Body of pancreas (tissue), 4 donors: ENCODE measurements around the gene ATG4B.

Experiments used
- POLR2A ChIP-seq, 3 donors: fragments of 450-650 bp; IDR thresholded peaks; one replicate each; pipeline ENCODE4 v1.6.1; 2016; ENCODE audit warnings: antibody characterized with exemption in 3 of 3, mild to moderate bottlenecking in 2 of 3
- TF ChIP-seq, protein P1 (sequence below), 7 experiments: fragments of 450-650 bp in 4 of 7; fragments of 200-600 bp in 3 of 7; sonication (generic) in 3 of 7; IDR thresholded peaks; one replicate each; pipeline ENCODE4 v1.5.1; 2016 to 2019; ENCODE audit warnings: antibody characterized with exemption in 7 of 7

DNA sequence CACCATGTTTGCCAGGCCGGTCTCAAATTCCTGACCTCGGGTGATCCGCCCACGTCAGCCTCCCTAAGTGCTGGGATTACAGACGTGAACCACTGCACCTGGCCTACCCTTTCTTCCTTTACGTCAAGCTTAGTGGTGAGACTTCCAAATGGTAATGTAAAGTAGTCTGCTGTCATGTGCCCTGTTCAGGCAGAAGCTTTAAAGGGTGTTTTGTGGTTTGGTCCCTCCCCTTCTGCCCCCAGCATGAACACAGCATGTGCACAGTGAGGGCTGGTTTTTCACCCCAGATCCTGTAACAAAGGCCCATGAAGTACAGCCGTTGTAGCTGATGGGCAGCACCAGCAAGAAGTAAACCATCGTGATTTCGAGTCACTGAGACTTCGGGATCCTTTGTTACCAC lies 51.8 kb downstream of the ATG4B start:
- no peak for TF ChIP-seq POLR2A (IDR thresholded peaks at IDR 0.05)
- TF ChIP-seq, protein P1, sequence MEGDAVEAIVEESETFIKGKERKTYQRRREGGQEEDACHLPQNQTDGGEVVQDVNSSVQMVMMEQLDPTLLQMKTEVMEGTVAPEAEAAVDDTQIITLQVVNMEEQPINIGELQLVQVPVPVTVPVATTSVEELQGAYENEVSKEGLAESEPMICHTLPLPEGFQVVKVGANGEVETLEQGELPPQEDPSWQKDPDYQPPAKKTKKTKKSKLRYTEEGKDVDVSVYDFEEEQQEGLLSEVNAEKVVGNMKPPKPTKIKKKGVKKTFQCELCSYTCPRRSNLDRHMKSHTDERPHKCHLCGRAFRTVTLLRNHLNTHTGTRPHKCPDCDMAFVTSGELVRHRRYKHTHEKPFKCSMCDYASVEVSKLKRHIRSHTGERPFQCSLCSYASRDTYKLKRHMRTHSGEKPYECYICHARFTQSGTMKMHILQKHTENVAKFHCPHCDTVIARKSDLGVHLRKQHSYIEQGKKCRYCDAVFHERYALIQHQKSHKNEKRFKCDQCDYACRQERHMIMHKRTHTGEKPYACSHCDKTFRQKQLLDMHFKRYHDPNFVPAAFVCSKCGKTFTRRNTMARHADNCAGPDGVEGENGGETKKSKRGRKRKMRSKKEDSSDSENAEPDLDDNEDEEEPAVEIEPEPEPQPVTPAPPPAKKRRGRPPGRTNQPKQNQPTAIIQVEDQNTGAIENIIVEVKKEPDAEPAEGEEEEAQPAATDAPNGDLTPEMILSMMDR (IDR thresholded peaks at IDR 0.05), result no peak
